ENCODE results near the gene GPHB5. TPM values are rescaled to one million over a fixed set of nuclear protein-coding genes. Genes with fewer than 3 reads are reported as not detected.

GPHB5 gene
- total and polyA plus RNA-seq, 2 experiments from 2014 or later, result not detected

GRCh38 chr14:63283884-63284248 lies 34.9 kb downstream of the GPHB5 start:
- H3K27ac ChIP-seq (ENCODE audit: low read depth), result no peak overlapping the region
- H3K9me3 Mint-ChIP-seq, result no peaks in the 10 kb centered on the region
- H3K27me3 ChIP-seq (ENCODE audit: insufficient read depth), result no peaks in the 10 kb centered on the region
- TF ChIP-seq ZNF331 (CRISPR knock-in tag; IDR thresholded peaks at IDR 0.05; ENCODE audit: low read depth), result no peak
- TF ChIP-seq EZH2 (IDR thresholded peaks at IDR 0.05; ENCODE audit: low read depth, unreplicated experiment), result no peak
- TF ChIP-seq ZNF114 (CRISPR knock-in tag; IDR thresholded peaks at IDR 0.05), result no peak
- TF ChIP-seq CREB1 (CRISPR knock-in tag; IDR thresholded peaks at IDR 0.05; ENCODE audit: low read depth), result no peak
- TF ChIP-seq STAT1 (IDR thresholded peaks at IDR 0.05; ENCODE audit: unreplicated experiment), result no peak
- TF ChIP-seq CTCF (conservative IDR thresholded peaks at IDR 0.05; ENCODE audit: low read depth in 2 of 2), result no peak
- TF ChIP-seq JUNB (IDR thresholded peaks at IDR 0.05; ENCODE audit: unreplicated experiment), result no peak
- no peak for TF ChIP-seq ZNF462 (CRISPR knock-in tag; IDR thresholded peaks at IDR 0.05)
- no peak for TF ChIP-seq REST (IDR thresholded peaks at IDR 0.05; ENCODE audit: unreplicated experiment)
- TF ChIP-seq EZH2phosphoT487 (IDR thresholded peaks at IDR 0.05; ENCODE audit: unreplicated experiment), result no peak
- TF ChIP-seq POLR2AphosphoS5 (IDR thresholded peaks at IDR 0.05; ENCODE audit: low read depth), result no peak
- no peak for TF ChIP-seq ETS1 (IDR thresholded peaks at IDR 0.05)
- TF ChIP-seq NANOG (IDR thresholded peaks at IDR 0.05; ENCODE audit: borderline replicate concordance), result no peak
- H3K4me3 Mint-ChIP-seq, result no peak overlapping the region
- no peaks in the 10 kb centered on the region for H3K4me1 Mint-ChIP-seq
- no peak overlapping the region for H2AFZ ChIP-seq
- no peaks in the 10 kb centered on the region for H3K36me3 Mint-ChIP-seq (ENCODE audit: low read depth)
- H3K27ac Mint-ChIP-seq, result no peak overlapping the region
- no peaks in the 10 kb centered on the region; the same call in 1 of the 2 replicates for H3K4me1 ChIP-seq (ENCODE audit: insufficient read depth)
- no peaks in the 10 kb centered on the region for H3F3A ChIP-seq (replicated peaks; ENCODE audit: low read depth)
- H3K4me2 ChIP-seq, result no peak overlapping the region
- H3K9me2 ChIP-seq (ENCODE audit: insufficient read depth), result no peaks in the 10 kb centered on the region
- ATAC-seq (no peak), DNase-seq (ENCODE audit: low spot score) (no peak)
- no peaks in the 10 kb centered on the region for H3K36me3 ChIP-seq (ENCODE audit: insufficient read depth)
- no peaks in the 10 kb centered on the region for H4K20me1 ChIP-seq (replicated peaks; ENCODE audit: insufficient read depth)
- H3K79me2 ChIP-seq (replicated peaks; ENCODE audit: insufficient read depth), result no peaks in the 10 kb centered on the region
- no peaks in the 10 kb centered on the region for H3K27me3 Mint-ChIP-seq (ENCODE audit: insufficient read depth, low read depth, poor library complexity)
- no peak overlapping the region for H3K4me3 ChIP-seq

All from GM23338 (cell line).